HepG2 (cell line): ENCODE data around the gene NOL4L. TPM values are rescaled to one million over a fixed set of nuclear protein-coding genes. Genes with fewer than 3 reads are reported as not detected.

Source experiments
- ATAC-seq: fragments of 200-7000 bp; cut with Tn5 transposase; 3 replicates; pipeline ENCODE4 v1.9.1; 2020; ENCODE audit warnings: mild to moderate bottlenecking, moderate library complexity
- BruUV-seq: library from RNA; stranded (reverse); fragments of 400-500 nt; replicated peaks from 2 replicates; lab custom pipeline; 2021; lab: Mats Ljungman, UMichigan
- CTCF ChIA-PET: fragments of 300-600 bp; formaldehyde crosslinking; extraction: SDS; loops from one replicate; lab custom pipeline; 2021; ENCODE audit warnings: low total read pairs, inconsistent platforms, low intra/inter-chr PET ratio; lab: Yijun Ruan, JAX
- POLR2A ChIA-PET: fragments of 350-600 bp; sonication (Branson Sonifier 250); formaldehyde crosslinking; loops from one replicate; lab custom pipeline; 2020; ENCODE audit warnings: antibody characterized with exemption, inconsistent platforms; lab: Yijun Ruan, JAX
- DNase-seq: peaks from one replicate; pipeline ENCODE4 v3.0.0-alpha.2; 2015; ENCODE audit warnings: low spot score
- FAIRE-seq: peaks from 3 replicates; lab custom pipeline; 2011; peaks lifted over from hg19 to GRCh38; lab: Jason Lieb, UNC
- H2AFZ ChIP-seq: one replicate; pipeline ENCODE4 v1.6.1; 2011; ENCODE audit warnings: low read length, inconsistent platforms
- H3K27ac ChIP-seq: fragments of 300-600 bp; 3 replicates; pipeline ENCODE4 v1.8.0; 2011; ENCODE audit warnings: mixed run types, mild to moderate bottlenecking, mixed read lengths, low read length, inconsistent platforms; ENCODE audit not compliant: insufficient read depth; ENCODE audit errors: extremely low read length
- H3K27me3 ChIP-seq, 2 experiments: fragments of 200-600 bp in 1 of 2; 2 replicates in 1 of 2; 3 replicates in 1 of 2; pipeline versions ENCODE4 v1.6.0 to v1.8.0; 2011; ENCODE audit warnings: low read length in 2 of 2, mild to moderate bottlenecking in 2 of 2, moderate library complexity in 2 of 2, inconsistent platforms in 1 of 2; ENCODE audit not compliant: insufficient read depth in 2 of 2, control insufficient read depth in 1 of 2
- H3K36me3 ChIP-seq, 2 experiments: fragments of 200-600 bp in 1 of 2; replicated peaks in 1 of 2; 2 replicates in 1 of 2; 3 replicates in 1 of 2; pipeline versions ENCODE4 v1.5.1 to v1.8.0; 2011; ENCODE audit warnings: low read length in 2 of 2, inconsistent platforms in 1 of 2; ENCODE audit not compliant: insufficient read depth in 2 of 2, control insufficient read depth in 1 of 2
- H3K4me1 ChIP-seq: 2 replicates; pipeline ENCODE4 v1.5.1; 2012; ENCODE audit warnings: low read length, inconsistent platforms; ENCODE audit not compliant: insufficient read depth
- H3K4me2 ChIP-seq: 2 replicates; pipeline ENCODE4 v1.6.0; 2011; ENCODE audit warnings: low read depth, low read length, inconsistent platforms
- H3K4me3 ChIP-seq, 3 experiments: fragments of 200-600 bp in 1 of 3; sonication (generic), shearing (Covaris generic) in 1 of 3; replicated peaks in 1 of 3; 2 replicates each; pipeline ENCODE4 v1.5.1; 2011 to 2016; ENCODE audit warnings: low read length in 3 of 3, inconsistent platforms in 2 of 3, low read depth in 2 of 3, mild to moderate bottlenecking in 2 of 3, control low read depth in 1 of 3, mixed read lengths in 1 of 3; ENCODE audit not compliant: insufficient read depth in 1 of 3
- H3K79me2 ChIP-seq: one replicate; pipeline ENCODE4 v1.6.1; 2011; ENCODE audit warnings: low read length, inconsistent platforms; ENCODE audit not compliant: insufficient read depth
- H3K9ac ChIP-seq: 2 replicates; pipeline ENCODE4 v1.6.0; 2011; ENCODE audit warnings: mild to moderate bottlenecking, low read depth, low read length, inconsistent platforms; ENCODE audit not compliant: insufficient read depth
- H3K9me3 ChIP-seq: 2 replicates; pipeline ENCODE4 v1.5.1; 2012; ENCODE audit warnings: mild to moderate bottlenecking, low read length
- H4K20me1 ChIP-seq: 2 replicates; pipeline ENCODE4 v1.6.0; 2011; ENCODE audit warnings: inconsistent platforms, mild to moderate bottlenecking, low read length, moderate library complexity; ENCODE audit not compliant: insufficient read depth
- ARID2 ChIP-seq: sonication (generic); formaldehyde crosslinking; IDR thresholded peaks from 2 replicates; pipeline ENCODE4 v1.8.1; 2022; ENCODE audit warnings: mild to moderate bottlenecking, missing genetic modification reagents, borderline replicate concordance
- GFI1 ChIP-seq: sonication (generic); formaldehyde crosslinking; IDR thresholded peaks from 2 replicates; pipeline ENCODE4 v1.5.0; 2020; ENCODE audit warnings: missing genetic modification reagents, mild to moderate bottlenecking, borderline replicate concordance
- KLF11 ChIP-seq: IDR thresholded peaks from 2 replicates; pipeline ENCODE4 v1.6.1; 2016; ENCODE audit warnings: missing compliant biosample characterization
- MYNN ChIP-seq: sonication (generic); formaldehyde crosslinking; IDR thresholded peaks from 2 replicates; pipeline ENCODE4 v1.4.0; 2020; ENCODE audit warnings: mild to moderate bottlenecking, low read depth, missing genetic modification reagents
- ONECUT2 ChIP-seq: sonication (generic); formaldehyde crosslinking; IDR thresholded peaks from 2 replicates; pipeline ENCODE4 v1.4.0; 2020; ENCODE audit warnings: missing genetic modification reagents
- POLR2AphosphoS5 ChIP-seq: IDR thresholded peaks from 2 replicates; pipeline ENCODE4 v1.6.1; 2012; ENCODE audit warnings: low read depth, low read length
- RXRA ChIP-seq: sonication (generic); formaldehyde crosslinking; IDR thresholded peaks from 2 replicates; pipeline ENCODE4 v1.5.1; 2020; ENCODE audit warnings: missing genetic modification reagents
- ZFP37 ChIP-seq: sonication (generic); formaldehyde crosslinking; IDR thresholded peaks from 2 replicates; pipeline ENCODE4 v1.4.0; 2020; ENCODE audit warnings: missing genetic modification reagents, borderline replicate concordance
- ZNF616 ChIP-seq: sonication (generic); formaldehyde crosslinking; IDR thresholded peaks from 2 replicates; pipeline ENCODE4 v1.5.0; 2020; ENCODE audit warnings: low read depth, mild to moderate bottlenecking, missing genetic modification reagents
- WGBS: methylation state at CpG from one replicate; pipeline ENCODE4 v1.1.6; 2017; ENCODE audit warnings: low lambda C conversion rate; 5-methylcytosine and 5-hydroxymethylcytosine counted together
- in situ Hi-C: cut with HindIII; loops from 2 replicates; pipeline ENCODE4 v1.10.0; 2017; ENCODE audit warnings: low pct_unique_long_range_greater_than_20kb; ENCODE audit not compliant: extremely low pct_ligation_motif_present
- intact Hi-C: fragments of 100-400 bp; cut with micrococcal nuclease; formaldehyde crosslinking; loops from one replicate; pipeline ENCODE4 v1.10.0; 2022; ENCODE audit not compliant: unreplicated experiment
- polyA plus RNA-seq, 8 experiments: library from polyadenylated mRNA; depleted of rRNA in 3 of 8; stranded (reverse) in 7 of 8; unstranded in 1 of 8; fragments of >200 nt; fragmentation: Illumina TruSeq in 4 of 8; extraction: Trizol in 4 of 8; gene quantifications; 2 replicates each; pipeline versions ENCODE4 v1.2.1 to v1.2.3, GENCODE V29; 2011 to 2016; ENCODE audit warnings: low read depth in 4 of 8, missing spikeins in 1 of 8, mixed read lengths in 1 of 8; ENCODE audit not compliant: insufficient read depth in 1 of 8
- total RNA-seq, 5 experiments: library from RNA; depleted of rRNA; stranded (reverse); fragments of >200 nt; fragmentation: Illumina TruSeq; extraction: Trizol; gene quantifications; 2 replicates each; pipeline ENCODE4 v1.2.3, GENCODE V29; 2016; ENCODE audit warnings: low read depth in 1 of 5
- TF ChIP-seq, protein P1 (sequence below): sonication (generic); formaldehyde crosslinking; IDR thresholded peaks from 2 replicates; pipeline ENCODE4 v1.4.0; 2020; ENCODE audit warnings: missing genetic modification reagents
- TF ChIP-seq, protein P2 (sequence below): sonication (generic); formaldehyde crosslinking; IDR thresholded peaks from 2 replicates; pipeline ENCODE4 v1.4.0; 2020; ENCODE audit warnings: missing genetic modification reagents, borderline replicate concordance

The NOL4L gene
- total and polyA plus RNA-seq, 2 of the 13 experiments (the other 11 are each of a cell fraction or from before 2014, with no cell fraction given), result 16.6 to 35.4 TPM

DNA sequence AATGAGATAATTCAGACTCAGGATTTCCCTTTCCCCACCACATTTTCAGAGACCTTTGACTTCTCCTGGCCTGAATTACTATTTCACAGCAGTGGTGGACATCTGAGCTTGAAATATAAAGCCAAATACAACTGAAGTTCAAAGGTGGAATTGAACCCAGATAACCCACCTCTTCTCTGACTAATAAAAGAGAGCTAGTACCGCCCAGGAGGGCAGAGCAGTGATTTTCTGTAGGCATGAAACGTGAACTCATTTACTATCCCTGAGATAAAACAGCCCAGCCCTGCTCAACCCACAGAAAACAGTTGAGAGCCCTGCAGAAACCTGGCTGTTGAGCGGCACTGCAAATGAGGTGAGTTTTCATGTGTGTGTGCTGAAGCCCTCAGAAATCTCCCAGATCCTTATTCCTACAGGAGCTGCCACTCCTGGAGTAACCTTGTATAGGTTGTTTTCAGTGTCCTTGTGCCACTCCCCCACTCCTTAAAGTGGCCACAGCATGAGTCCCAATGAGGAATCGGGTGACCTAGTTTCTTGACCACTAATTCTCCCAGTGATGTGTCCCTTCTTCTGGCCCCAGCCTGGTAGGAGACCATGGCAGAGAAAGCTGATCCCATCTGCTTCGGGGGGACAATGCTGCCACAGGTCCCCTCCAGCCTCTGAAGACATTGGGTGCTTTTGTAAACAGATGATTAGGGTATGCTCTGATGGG is 99.2 kb downstream of the NOL4L start (continued):
- TF ChIP-seq RXRA (CRISPR knock-in tag) (0 out of 2 replicates have a peak, but pooled peaks have one; percentile 12), ONECUT2 (CRISPR knock-in tag) (no peak), KLF11 (CRISPR knock-in tag) (0 out of 2 replicates have a peak, but pooled peaks have one; percentile 40), GFI1 (CRISPR knock-in tag) (peak; percentile 97)
- TF ChIP-seq, protein P1, sequence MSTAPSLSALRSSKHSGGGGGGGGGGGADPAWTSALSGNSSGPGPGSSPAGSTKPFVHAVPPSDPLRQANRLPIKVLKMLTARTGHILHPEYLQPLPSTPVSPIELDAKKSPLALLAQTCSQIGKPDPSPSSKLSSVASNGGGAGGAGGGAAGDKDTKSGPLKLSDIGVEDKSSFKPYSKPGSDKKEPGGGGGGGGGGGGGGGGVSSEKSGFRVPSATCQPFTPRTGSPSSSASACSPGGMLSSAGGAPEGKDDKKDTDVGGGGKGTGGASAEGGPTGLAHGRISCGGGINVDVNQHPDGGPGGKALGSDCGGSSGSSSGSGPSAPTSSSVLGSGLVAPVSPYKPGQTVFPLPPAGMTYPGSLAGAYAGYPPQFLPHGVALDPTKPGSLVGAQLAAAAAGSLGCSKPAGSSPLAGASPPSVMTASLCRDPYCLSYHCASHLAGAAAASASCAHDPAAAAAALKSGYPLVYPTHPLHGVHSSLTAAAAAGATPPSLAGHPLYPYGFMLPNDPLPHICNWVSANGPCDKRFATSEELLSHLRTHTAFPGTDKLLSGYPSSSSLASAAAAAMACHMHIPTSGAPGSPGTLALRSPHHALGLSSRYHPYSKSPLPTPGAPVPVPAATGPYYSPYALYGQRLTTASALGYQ (CRISPR knock-in tag), result 0 out of 2 replicates have a peak, but pooled peaks have one; percentile 17

DNA sequence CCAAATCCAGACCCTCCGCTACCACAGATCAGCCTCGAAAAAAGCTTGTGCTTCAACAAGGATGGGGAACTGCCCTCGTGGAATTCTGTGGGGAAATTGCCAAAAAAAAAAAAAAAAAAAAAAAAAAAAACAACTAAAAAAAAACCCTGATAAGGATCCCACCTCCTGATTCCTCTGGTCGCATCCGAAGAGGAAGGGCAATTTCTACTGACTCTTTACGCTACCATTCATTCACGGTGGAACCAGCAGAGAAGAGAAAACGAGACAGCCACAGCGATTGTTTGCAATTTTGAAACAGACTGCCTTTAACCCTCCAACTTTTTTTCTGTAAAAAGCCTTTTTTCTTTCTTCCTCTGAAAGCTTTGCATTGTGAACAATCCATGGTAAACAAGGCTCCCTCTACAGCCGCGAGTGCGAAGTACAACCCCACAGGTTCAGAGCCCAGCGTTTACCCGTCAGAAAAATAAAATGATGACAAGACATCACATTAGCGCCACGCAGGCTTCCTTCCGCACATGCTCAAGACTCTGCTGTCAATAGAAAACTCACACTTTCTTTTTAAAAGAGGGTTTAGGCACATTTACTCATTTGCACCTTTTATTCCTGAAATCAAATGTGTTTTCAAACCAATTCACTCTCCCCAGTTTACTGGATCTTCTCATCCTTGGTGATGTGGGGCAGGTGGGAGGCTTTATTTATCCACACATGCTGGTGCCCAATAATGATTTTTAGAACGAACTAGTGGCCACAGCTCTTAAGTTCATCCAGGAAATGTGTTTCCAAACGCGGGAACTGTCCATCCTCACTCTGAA is 100.0 kb downstream of the NOL4L start:
- intact Hi-C loops, result loop anchor here (1.0 to 5.0 kb wide), 4 partner anchors 15 to 128 kb away; partner anchors contain the start of gene ASXL1
- Histone ChIP-seq H3K4me1 (peaks cover 42% of the 10 kb centered on the region), H3K4me3 (peak overlapping the region; percentile 74 to 90 (median 83)), H3K9ac (peak overlapping the region; percentile 79), H3K36me3 (peaks cover 0 to 9% of the 10 kb centered on the region in 2 experiments; a peak in 1 of 5 replicates), H3K4me2 (peak overlapping the region; percentile 99), H3K27ac (peak overlapping the region; percentile 76), H2AFZ (no peak overlapping the region), H3K79me2 (peaks cover 28% of the 10 kb centered on the region), H3K27me3 (no peaks in the 10 kb centered on the region), H3K9me3 (no peaks in the 10 kb centered on the region), H4K20me1 (peaks cover 16% of the 10 kb centered on the region)
- POLR2A ChIA-PET, result interaction anchor here (1.0 to 4.8 kb wide), 5 partner anchors 12 to 196 kb away, joined by 3 to 81 read pairs (median 4); no protein-coding TSS in a partner anchor
- WGBS, result under 1% methylated on average over 20 of the region's 20 CpGs
- CTCF ChIA-PET, result interaction anchor here (1.7 to 2.4 kb wide), 2 partner anchors 15 to 48 kb away, joined by 13 to 16 read pairs; no protein-coding TSS in a partner anchor
- in situ Hi-C loops, result no loop called here
- TSS peak; percentile 82 for BruUV-seq
- FAIRE-seq (peak; percentile 100), ATAC-seq (peak; percentile 52), DNase-seq (peak; percentile 87)
- TF ChIP-seq, protein P2, sequence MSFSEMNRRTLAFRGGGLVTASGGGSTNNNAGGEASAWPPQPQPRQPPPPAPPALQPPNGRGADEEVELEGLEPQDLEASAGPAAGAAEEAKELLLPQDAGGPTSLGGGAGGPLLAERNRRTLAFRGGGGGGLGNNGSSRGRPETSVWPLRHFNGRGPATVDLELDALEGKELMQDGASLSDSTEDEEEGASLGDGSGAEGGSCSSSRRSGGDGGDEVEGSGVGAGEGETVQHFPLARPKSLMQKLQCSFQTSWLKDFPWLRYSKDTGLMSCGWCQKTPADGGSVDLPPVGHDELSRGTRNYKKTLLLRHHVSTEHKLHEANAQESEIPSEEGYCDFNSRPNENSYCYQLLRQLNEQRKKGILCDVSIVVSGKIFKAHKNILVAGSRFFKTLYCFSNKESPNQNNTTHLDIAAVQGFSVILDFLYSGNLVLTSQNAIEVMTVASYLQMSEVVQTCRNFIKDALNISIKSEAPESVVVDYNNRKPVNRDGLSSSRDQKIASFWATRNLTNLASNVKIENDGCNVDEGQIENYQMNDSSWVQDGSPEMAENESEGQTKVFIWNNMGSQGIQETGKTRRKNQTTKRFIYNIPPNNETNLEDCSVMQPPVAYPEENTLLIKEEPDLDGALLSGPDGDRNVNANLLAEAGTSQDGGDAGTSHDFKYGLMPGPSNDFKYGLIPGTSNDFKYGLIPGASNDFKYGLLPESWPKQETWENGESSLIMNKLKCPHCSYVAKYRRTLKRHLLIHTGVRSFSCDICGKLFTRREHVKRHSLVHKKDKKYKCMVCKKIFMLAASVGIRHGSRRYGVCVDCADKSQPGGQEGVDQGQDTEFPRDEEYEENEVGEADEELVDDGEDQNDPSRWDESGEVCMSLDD (CRISPR knock-in tag), result no peak
- TF ChIP-seq ZFP37 (CRISPR knock-in tag) (no peak), ARID2 (CRISPR knock-in tag) (no peak), ZNF616 (CRISPR knock-in tag) (no peak), POLR2AphosphoS5 (peak; percentile 38; the same call in 1 of the 2 replicates), MYNN (CRISPR knock-in tag) (no peak)
